ENCODE data around the gene ARMC3. TPM values are rescaled to one million over a fixed set of nuclear protein-coding genes. Genes with fewer than 3 reads are reported as not detected.

The ARMC3 gene
- total and polyA plus RNA-seq, 2 donors (not counting 1 experiment from before 2014, with no cell fraction given), result not detected

- H3K4me2 ChIP-seq (replicated peaks; ENCODE audit: low read depth, low read length, poor library complexity, severe bottlenecking), result no peak overlapping the region
- Mint-ChIP-seq H3K27me3 (peaks cover 3% of the 10 kb centered on the region), H3K4me1 (no peaks in the 10 kb centered on the region), H3K9me3 (ENCODE audit: insufficient read depth) (peaks cover 9% of the 10 kb centered on the region), H3K27ac (no peak overlapping the region), H3K4me3 (no peak overlapping the region)
- H4K20me1 ChIP-seq (ENCODE audit: control insufficient read depth, insufficient read depth, low read length, poor library complexity, severe bottlenecking), result no peaks in the 10 kb centered on the region
- POLR2A ChIA-PET, result no interaction called here
- ATAC-seq (ENCODE audit: low read depth) (no peak), DNase-seq (no peak)
- H2AFZ ChIP-seq (ENCODE audit: insufficient read depth, low read depth, low read length, poor library complexity, severe bottlenecking), result no peak overlapping the region
- H3K9ac ChIP-seq (ENCODE audit: low read length), result no peak overlapping the region
- H3K9me3 ChIP-seq (ENCODE audit: control extremely low read depth in 1 of 3, control insufficient read depth in 2 of 3, insufficient read depth in 1 of 3, low read length in 2 of 3), result peaks cover 3 to 13% (median 11%) of the 10 kb centered on the region in 3 donors
- peaks cover 0 to 3% (median 0%) of the 10 kb centered on the region in 4 experiments for H3K27me3 ChIP-seq (replicated peaks in 1 of 4; ENCODE audit: control extremely low read depth in 1 of 4, control insufficient read depth in 3 of 4, insufficient read depth in 4 of 4, low read length in 3 of 4)
- no peak overlapping the region for H3K4me3 ChIP-seq (ENCODE audit: control extremely low read depth in 1 of 5, extremely low read depth in 1 of 5, insufficient read depth in 1 of 5, low read depth in 2 of 5, low read length in 4 of 5)
- CTCF ChIA-PET, result no interaction called here
- no peaks in the 10 kb centered on the region for H3K4me1 ChIP-seq (ENCODE audit: control insufficient read depth in 2 of 2, insufficient read depth in 2 of 2, low read length in 2 of 2)
- H3K36me3 ChIP-seq (replicated peaks in 1 of 2; ENCODE audit: control extremely low read depth in 1 of 2, control insufficient read depth in 1 of 2, extremely low read depth in 1 of 2, insufficient read depth in 2 of 2, low read length in 1 of 2), result no peaks in the 10 kb centered on the region
- H3K79me2 ChIP-seq (ENCODE audit: control insufficient read depth, insufficient read depth, low read length), result no peaks in the 10 kb centered on the region
- TF ChIP-seq CTCF (IDR thresholded peaks at IDR 0.05), result no peak
- no peak for TF ChIP-seq EZH2 (IDR thresholded peaks at IDR 0.05; ENCODE audit: borderline replicate concordance, insufficient read depth, low read depth, low read length, poor library complexity, severe bottlenecking)
- WGBS (ENCODE audit: insufficient coverage), result no CpG with 5 or more reads among the region's 5 CpGs
- intact Hi-C loops (cut with micrococcal nuclease), result no loop called here
- no peak overlapping the region for H3K27ac ChIP-seq (ENCODE audit: low read length in 2 of 2)
Observed at GRCh38 chr10:22912763-22913384, 15.0 kb upstream of the ARMC3 start.

GRCh38 chr10:22913474-22914092 lies 14.3 kb upstream of the ARMC3 start:
- H3K9me3 Mint-ChIP-seq (ENCODE audit: insufficient read depth), result peaks cover 7% of the 10 kb centered on the region
- no peak overlapping the region for H3K4me2 ChIP-seq (replicated peaks; ENCODE audit: low read depth, low read length, poor library complexity, severe bottlenecking)
- ChIA-PET CTCF (no interaction called here), POLR2A (no interaction called here)
- H2AFZ ChIP-seq (ENCODE audit: insufficient read depth, low read depth, low read length, poor library complexity, severe bottlenecking), result no peak overlapping the region
- H3K27ac Mint-ChIP-seq, result no peak overlapping the region
- H3K4me1 Mint-ChIP-seq, result no peaks in the 10 kb centered on the region
- no peak overlapping the region for H3K4me3 ChIP-seq (ENCODE audit: control extremely low read depth in 1 of 5, extremely low read depth in 1 of 5, insufficient read depth in 1 of 5, low read depth in 2 of 5, low read length in 4 of 5)
- intact Hi-C loops (cut with micrococcal nuclease), result no loop called here
- DNase-seq (no peak), ATAC-seq (ENCODE audit: low read depth) (no peak)
- H3K9me3 ChIP-seq (ENCODE audit: control extremely low read depth in 1 of 3, control insufficient read depth in 2 of 3, insufficient read depth in 1 of 3, low read length in 2 of 3), result peaks cover 3 to 9% (median 6%) of the 10 kb centered on the region in 3 donors
- H3K27ac ChIP-seq (ENCODE audit: low read length in 2 of 2), result no peak overlapping the region
- H3K27me3 Mint-ChIP-seq, result peaks cover 5% of the 10 kb centered on the region
- TF ChIP-seq CTCF (IDR thresholded peaks at IDR 0.05), result no peak
- TF ChIP-seq EZH2 (IDR thresholded peaks at IDR 0.05; ENCODE audit: borderline replicate concordance, insufficient read depth, low read depth, low read length, poor library complexity, severe bottlenecking), result no peak
- H3K9ac ChIP-seq (ENCODE audit: low read length), result no peak overlapping the region
- peaks cover 0 to 3% (median 0%) of the 10 kb centered on the region in 4 experiments for H3K27me3 ChIP-seq (replicated peaks in 1 of 4; ENCODE audit: control extremely low read depth in 1 of 4, control insufficient read depth in 3 of 4, insufficient read depth in 4 of 4, low read length in 3 of 4)
- H3K4me1 ChIP-seq (ENCODE audit: control insufficient read depth in 2 of 2, insufficient read depth in 2 of 2, low read length in 2 of 2), result no peaks in the 10 kb centered on the region
- WGBS (ENCODE audit: insufficient coverage), result 83% methylated on average over 2 of the region's 6 CpGs
- H4K20me1 ChIP-seq (ENCODE audit: control insufficient read depth, insufficient read depth, low read length, poor library complexity, severe bottlenecking), result no peaks in the 10 kb centered on the region
- H3K4me3 Mint-ChIP-seq, result no peak overlapping the region
- no peaks in the 10 kb centered on the region for H3K79me2 ChIP-seq (ENCODE audit: control insufficient read depth, insufficient read depth, low read length)
- H3K36me3 ChIP-seq (replicated peaks in 1 of 2; ENCODE audit: control extremely low read depth in 1 of 2, control insufficient read depth in 1 of 2, extremely low read depth in 1 of 2, insufficient read depth in 2 of 2, low read length in 1 of 2), result no peaks in the 10 kb centered on the region
